Measurements from ENCODE around the gene SLC12A9. TPM values are rescaled to one million over a fixed set of nuclear protein-coding genes. Genes with fewer than 3 reads are reported as not detected.
A peak's percentile ranks its signal among the peaks of the same experiment; 100 is the strongest.

The SLC12A9 gene
- total and polyA plus RNA-seq, 4 experiments from 2014 or later, result 7.0 to 64.6 (median 36.4) TPM

GRCh38 chr7:100875356-100875751 lies 22.8 kb downstream of the SLC12A9 start:
- H3K36me3 ChIP-seq (ENCODE audit: insufficient read depth, low read length), result peaks cover 4% of the 10 kb centered on the region
- Mint-ChIP-seq H3K27ac (peak overlapping the region; percentile 96 to 99 (median 98)), H3K9me3 (peaks cover 0 to 2% (median 0%) of the 10 kb centered on the region in 8 donors), H3K36me3 (peaks cover 26 to 47% of the 10 kb centered on the region in 2 donors), H3K27me3 (no peaks in the 10 kb centered on the region), H3K4me1 (peaks cover 29 to 64% (median 51%) of the 10 kb centered on the region in 4 donors), H3K4me3 (peak overlapping the region; percentile 98 to 99 (median 99))
- CTCF ChIA-PET (ENCODE audit: partially characterized antibody), result interaction anchor here (0.5 to 5.1 kb wide), 7 partner anchors 10 to 442 kb away, joined by 3 to 30 read pairs (median 4); partner anchors contain the start of genes PLOD3, SLC12A9 and UFSP1
- DNase-seq, result peak in 4 of 5 donors; percentile 24 to 64 (median 38)
- POLR2A ChIA-PET (ENCODE audit: partially characterized antibody), result interaction anchor here (0.6 to 6.2 kb wide), 23 partner anchors 8 to 956 kb away, joined by 3 to 243 read pairs (median 6); partner anchors contain the start of genes ACHE, AGFG2, FBXO24 and FIS1
- peaks cover 49% of the 10 kb centered on the region for H3K4me1 ChIP-seq (ENCODE audit: insufficient read depth, low read length)
- peak overlapping the region; percentile 91 for H3K27ac ChIP-seq (ENCODE audit: low read depth, low read length)
- intact Hi-C loops (cut with micrococcal nuclease), result loop anchor here (1.0 kb wide), 1 partner anchor 12 kb away; no protein-coding TSS in a partner anchor
- H3K27me3 ChIP-seq (ENCODE audit: insufficient read depth, low read length), result no peaks in the 10 kb centered on the region
- peak overlapping the region; percentile 92 to 99 for H3K4me3 ChIP-seq (ENCODE audit: low read length in 2 of 2)
- no peaks in the 10 kb centered on the region for H3K9me3 ChIP-seq (ENCODE audit: control insufficient read depth in 1 of 2, low read length in 2 of 2)

GRCh38 chr7:100878013-100878412 lies 25.5 kb downstream of the SLC12A9 start:
- no peak for DNase-seq
- H3K4me3 Mint-ChIP-seq, result peak overlapping the region in 5 of 8 donors; percentile 0 to 31 (median 17)
- POLR2A ChIA-PET (ENCODE audit: partially characterized antibody), result interaction anchor here (6.2 kb wide), 1 partner anchor 9 kb away, joined by 243 read pairs; the partner anchor contains the start of gene UFSP1
- Histone ChIP-seq H3K4me3 (ENCODE audit: low read length in 2 of 2) (no peak overlapping the region), H3K27ac (ENCODE audit: low read depth, low read length) (no peak overlapping the region), H3K27me3 (ENCODE audit: insufficient read depth, low read length) (no peaks in the 10 kb centered on the region), H3K36me3 (ENCODE audit: insufficient read depth, low read length) (peaks cover 27% of the 10 kb centered on the region), H3K9me3 (ENCODE audit: control insufficient read depth in 1 of 2, low read length in 2 of 2) (no peaks in the 10 kb centered on the region), H3K4me1 (ENCODE audit: insufficient read depth, low read length) (peaks cover 51% of the 10 kb centered on the region)
- H3K4me1 Mint-ChIP-seq, result peaks cover 33 to 70% (median 53%) of the 10 kb centered on the region in 4 donors
- H3K27me3 Mint-ChIP-seq, result no peaks in the 10 kb centered on the region
- H3K27ac Mint-ChIP-seq, result peak overlapping the region in 6 of 7 donors; percentile 9 to 75 (median 42)
- H3K36me3 Mint-ChIP-seq, result peaks cover 38 to 58% of the 10 kb centered on the region in 2 donors
- intact Hi-C loops (cut with micrococcal nuclease), result no loop called here
- CTCF ChIA-PET (ENCODE audit: partially characterized antibody), result interaction anchor here (1.1 kb wide), 1 partner anchor 11 kb away, joined by 5 read pairs; the partner anchor contains the start of gene UFSP1
- H3K9me3 Mint-ChIP-seq, result peaks cover 0 to 4% (median 0%) of the 10 kb centered on the region in 8 donors

DNA sequence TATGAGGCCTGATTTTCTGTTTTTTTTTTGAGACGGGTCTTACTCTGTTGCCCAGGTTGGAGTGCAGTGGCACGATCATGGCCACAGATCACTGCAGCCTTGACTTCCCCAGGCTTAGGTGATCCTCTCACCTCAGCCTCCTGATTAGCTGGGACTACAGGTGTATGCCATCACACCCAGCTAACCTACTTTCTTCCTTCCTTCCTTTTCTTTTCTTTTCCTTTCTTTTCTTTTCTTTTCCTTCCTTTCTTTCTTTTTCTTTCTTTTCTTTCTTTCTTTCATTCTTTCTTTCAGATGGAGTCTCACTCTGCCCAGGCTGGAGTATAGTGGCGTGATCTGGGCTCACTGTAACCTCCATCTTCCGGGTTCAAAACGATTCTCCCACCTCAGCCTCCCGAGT lies 26.2 kb downstream of the SLC12A9 start:
- H3K4me1 ChIP-seq (ENCODE audit: insufficient read depth, low read length), result peaks cover 51% of the 10 kb centered on the region
- CTCF ChIA-PET (ENCODE audit: partially characterized antibody), result no interaction called here
- POLR2A ChIA-PET (ENCODE audit: partially characterized antibody), result interaction anchor here (6.2 kb wide), 1 partner anchor 8 kb away, joined by 243 read pairs; the partner anchor contains the start of gene UFSP1
- Mint-ChIP-seq H3K4me3 (peak overlapping the region in 4 of 8 donors; percentile 14 to 60 (median 46)), H3K4me1 (peaks cover 36 to 72% (median 53%) of the 10 kb centered on the region in 4 donors), H3K9me3 (peaks cover 0 to 4% (median 0%) of the 10 kb centered on the region in 8 donors), H3K36me3 (peaks cover 39 to 65% of the 10 kb centered on the region in 2 donors), H3K27me3 (no peaks in the 10 kb centered on the region), H3K27ac (peak overlapping the region in 5 of 7 donors; percentile 42 to 82 (median 78))
- H3K9me3 ChIP-seq (ENCODE audit: control insufficient read depth in 1 of 2, low read length in 2 of 2), result no peaks in the 10 kb centered on the region
- peaks cover 34% of the 10 kb centered on the region for H3K36me3 ChIP-seq (ENCODE audit: insufficient read depth, low read length)
- intact Hi-C loops (cut with micrococcal nuclease), result no loop called here
- H3K27ac ChIP-seq (ENCODE audit: low read depth, low read length), result no peak overlapping the region
- no peaks in the 10 kb centered on the region for H3K27me3 ChIP-seq (ENCODE audit: insufficient read depth, low read length)
- DNase-seq, result no peak
- no peak overlapping the region for H3K4me3 ChIP-seq (ENCODE audit: low read length in 2 of 2)

DNA sequence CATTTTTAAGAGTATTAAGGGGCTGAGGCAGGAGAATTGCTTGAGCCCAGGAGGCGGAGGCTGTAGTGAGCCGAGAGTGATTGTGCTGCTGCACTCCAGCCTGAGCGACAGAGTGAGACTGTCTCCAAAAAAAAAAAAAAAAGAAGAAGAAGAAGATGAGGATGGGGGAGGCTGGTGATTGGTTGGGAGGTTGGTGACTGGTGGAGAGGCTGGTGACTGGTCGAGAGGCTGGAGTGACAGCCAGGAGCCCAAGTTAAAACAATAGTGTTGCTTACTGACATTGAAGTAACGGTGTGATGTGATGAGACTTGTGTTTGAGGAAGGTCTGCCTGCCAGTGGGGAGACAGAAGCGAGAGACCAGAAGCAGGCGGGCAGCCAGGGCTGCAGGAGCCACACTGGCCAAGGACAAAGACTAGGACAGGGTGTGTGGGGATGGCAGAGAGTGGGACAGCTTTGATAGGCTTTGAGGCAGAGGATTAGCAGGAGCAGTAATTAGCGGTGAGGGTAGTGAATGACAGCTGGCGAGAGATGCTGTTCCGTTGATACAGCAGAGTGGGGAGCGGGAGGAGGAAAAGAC lies 27.3 kb downstream of the SLC12A9 start:
- H3K4me3 Mint-ChIP-seq, result peak overlapping the region in 2 of 8 donors; percentile 13 to 67
- DNase-seq, result no peak
- peak overlapping the region in 6 of 7 donors; percentile 13 to 89 (median 46) for H3K27ac Mint-ChIP-seq
- Histone ChIP-seq H3K9me3 (ENCODE audit: control insufficient read depth in 1 of 2, low read length in 2 of 2) (no peaks in the 10 kb centered on the region), H3K4me3 (ENCODE audit: low read length in 2 of 2) (no peak overlapping the region), H3K27me3 (ENCODE audit: insufficient read depth, low read length) (no peaks in the 10 kb centered on the region), H3K27ac (ENCODE audit: low read depth, low read length) (no peak overlapping the region), H3K4me1 (ENCODE audit: insufficient read depth, low read length) (peaks cover 47% of the 10 kb centered on the region), H3K36me3 (ENCODE audit: insufficient read depth, low read length) (peaks cover 45% of the 10 kb centered on the region)
- POLR2A ChIA-PET (ENCODE audit: partially characterized antibody), result no interaction called here
- H3K36me3 Mint-ChIP-seq, result peaks cover 48 to 73% of the 10 kb centered on the region in 2 donors
- H3K27me3 Mint-ChIP-seq, result no peaks in the 10 kb centered on the region
- intact Hi-C loops (cut with micrococcal nuclease), result no loop called here
- H3K4me1 Mint-ChIP-seq, result peaks cover 33 to 68% (median 49%) of the 10 kb centered on the region in 4 donors
- CTCF ChIA-PET (ENCODE audit: partially characterized antibody), result no interaction called here
- peaks cover 0 to 5% (median 0%) of the 10 kb centered on the region in 8 donors for H3K9me3 Mint-ChIP-seq

- ChIA-PET POLR2A (ENCODE audit: partially characterized antibody) (no interaction called here), CTCF (ENCODE audit: partially characterized antibody) (no interaction called here)
- intact Hi-C loops (cut with micrococcal nuclease), result no loop called here
- Mint-ChIP-seq H3K36me3 (peaks cover 54 to 74% of the 10 kb centered on the region in 2 donors), H3K4me3 (peak overlapping the region in 1 of 8 donors; percentile 3), H3K27me3 (no peaks in the 10 kb centered on the region), H3K27ac (peak overlapping the region in 2 of 7 donors; percentile 49 to 68), H3K4me1 (peaks cover 32 to 63% (median 48%) of the 10 kb centered on the region in 4 donors), H3K9me3 (peaks cover 0 to 5% (median 0%) of the 10 kb centered on the region in 8 donors)
- no peak overlapping the region for H3K4me3 ChIP-seq (ENCODE audit: low read length in 2 of 2)
- peaks cover 54% of the 10 kb centered on the region for H3K36me3 ChIP-seq (ENCODE audit: insufficient read depth, low read length)
- H3K27me3 ChIP-seq (ENCODE audit: insufficient read depth, low read length), result no peaks in the 10 kb centered on the region
- peaks cover 44% of the 10 kb centered on the region for H3K4me1 ChIP-seq (ENCODE audit: insufficient read depth, low read length)
- no peak overlapping the region for H3K27ac ChIP-seq (ENCODE audit: low read depth, low read length)
- H3K9me3 ChIP-seq (ENCODE audit: control insufficient read depth in 1 of 2, low read length in 2 of 2), result no peaks in the 10 kb centered on the region
- no peak for DNase-seq
Measured at GRCh38 chr7:100880645-100881044, 28.1 kb downstream of the SLC12A9 start.

DNA sequence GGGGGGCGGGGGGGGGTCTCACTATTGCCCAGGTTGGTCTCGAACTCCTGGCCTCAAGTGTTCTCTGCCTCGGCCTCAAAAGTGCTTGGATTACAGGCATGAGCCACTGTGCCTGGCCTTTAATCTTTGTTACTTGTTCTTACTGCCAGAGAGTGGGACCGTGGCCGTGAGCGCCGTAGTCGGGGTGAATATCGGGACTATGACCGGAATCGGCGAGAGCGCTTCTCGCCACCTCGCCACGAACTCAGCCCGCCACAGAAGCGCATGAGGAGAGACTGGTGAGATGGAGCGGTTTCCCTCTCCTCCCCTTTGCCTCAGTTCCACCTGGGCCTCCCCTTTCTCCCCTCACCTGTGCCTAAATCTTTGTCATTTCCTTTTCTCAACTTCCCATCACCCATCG lies 28.6 kb downstream of the SLC12A9 start:
- Mint-ChIP-seq H3K27ac (peak overlapping the region in 1 of 7 donors; percentile 17), H3K4me1 (peaks cover 33 to 62% (median 48%) of the 10 kb centered on the region in 4 donors), H3K27me3 (no peaks in the 10 kb centered on the region), H3K9me3 (peaks cover 0 to 5% (median 0%) of the 10 kb centered on the region in 8 donors), H3K4me3 (peak overlapping the region in 1 of 8 donors; percentile 12), H3K36me3 (peaks cover 58 to 76% of the 10 kb centered on the region in 2 donors)
- CTCF ChIA-PET (ENCODE audit: partially characterized antibody), result no interaction called here
- POLR2A ChIA-PET (ENCODE audit: partially characterized antibody), result no interaction called here
- no peaks in the 10 kb centered on the region for H3K9me3 ChIP-seq (ENCODE audit: control insufficient read depth in 1 of 2, low read length in 2 of 2)
- no peak for DNase-seq
- intact Hi-C loops (cut with micrococcal nuclease), result no loop called here
- H3K4me3 ChIP-seq (ENCODE audit: low read length in 2 of 2), result no peak overlapping the region
- H3K4me1 ChIP-seq (ENCODE audit: insufficient read depth, low read length), result peaks cover 42% of the 10 kb centered on the region
- no peaks in the 10 kb centered on the region for H3K27me3 ChIP-seq (ENCODE audit: insufficient read depth, low read length)
- H3K36me3 ChIP-seq (ENCODE audit: insufficient read depth, low read length), result peaks cover 58% of the 10 kb centered on the region
- no peak overlapping the region for H3K27ac ChIP-seq (ENCODE audit: low read depth, low read length)

- H3K36me3 Mint-ChIP-seq, result peaks cover 62 to 80% of the 10 kb centered on the region in 2 donors
Measured at GRCh38 chr7:100882201-100882600, 29.7 kb downstream of the SLC12A9 start.

More at GRCh38 chr7:100882201-100882600, 29.7 kb downstream of the SLC12A9 start:
- Histone ChIP-seq H3K36me3 (ENCODE audit: insufficient read depth, low read length) (peaks cover 69% of the 10 kb centered on the region), H3K4me3 (ENCODE audit: low read length in 2 of 2) (no peak overlapping the region), H3K27ac (ENCODE audit: low read depth, low read length) (no peak overlapping the region), H3K9me3 (ENCODE audit: control insufficient read depth in 1 of 2, low read length in 2 of 2) (no peaks in the 10 kb centered on the region), H3K4me1 (ENCODE audit: insufficient read depth, low read length) (peaks cover 41% of the 10 kb centered on the region), H3K27me3 (ENCODE audit: insufficient read depth, low read length) (no peaks in the 10 kb centered on the region)
- H3K27me3 Mint-ChIP-seq, result no peaks in the 10 kb centered on the region
- H3K9me3 Mint-ChIP-seq, result peaks cover 0 to 10% (median 0%) of the 10 kb centered on the region in 8 donors
- peaks cover 30 to 62% (median 50%) of the 10 kb centered on the region in 4 donors for H3K4me1 Mint-ChIP-seq
- no peak overlapping the region for H3K27ac Mint-ChIP-seq
- POLR2A ChIA-PET (ENCODE audit: partially characterized antibody), result no interaction called here
- no peak for DNase-seq
- intact Hi-C loops (cut with micrococcal nuclease), result no loop called here
- CTCF ChIA-PET (ENCODE audit: partially characterized antibody), result no interaction called here
- no peak overlapping the region for H3K4me3 Mint-ChIP-seq

All from CD4-positive, alpha-beta memory T cell (primary cell).